Neural crest cell (in vitro differentiated cells): Measurements from ENCODE around the gene TMF1. TPM values are rescaled to one million over a fixed set of nuclear protein-coding genes. Genes with fewer than 3 reads are reported as not detected.

Experiments used
- DNase-seq: peaks from one replicate; pipeline ENCODE4 v3.0.0; 2021; ENCODE audit warnings: low read depth, mixed read lengths, low spot score
- H3K27ac Mint-ChIP-seq: one replicate; pipeline ENCODE4 v1.8.0; 2021; ENCODE audit warnings: mild to moderate bottlenecking, mixed read lengths; ENCODE audit not compliant: unreplicated experiment
- H3K27me3 Mint-ChIP-seq: 2 replicates; pipeline ENCODE4 v1.8.0; 2021; ENCODE audit warnings: low read depth, mild to moderate bottlenecking, mixed read lengths
- H3K36me3 Mint-ChIP-seq: 2 replicates; pipeline ENCODE4 v1.8.0; 2021; ENCODE audit warnings: low read depth, mild to moderate bottlenecking, mixed read lengths
- H3K4me1 Mint-ChIP-seq: 2 replicates; pipeline ENCODE4 v1.8.0; 2021; ENCODE audit warnings: mixed read lengths
- H3K4me3 Mint-ChIP-seq: one replicate; pipeline ENCODE4 v1.8.0; 2021; ENCODE audit warnings: mild to moderate bottlenecking, mixed read lengths
- H3K9me3 Mint-ChIP-seq: 2 replicates; pipeline ENCODE4 v1.8.0; 2021; ENCODE audit warnings: mixed read lengths
- total RNA-seq: library from RNA; stranded (reverse); gene quantifications from 2 replicates; pipeline ENCODE4 v1.2.1, GENCODE V29; 2021
- TF ChIP-seq, protein P1 (sequence below): fragments of 200-600 bp; sonication (generic); conservative IDR thresholded peaks from 2 replicates; pipeline ENCODE4 v1.5.0; 2021; ENCODE audit warnings: antibody characterized with exemption, mild to moderate bottlenecking

Gene TMF1
- total RNA-seq, 1 donor from 2014 or later, result 18.5 TPM

DNA sequence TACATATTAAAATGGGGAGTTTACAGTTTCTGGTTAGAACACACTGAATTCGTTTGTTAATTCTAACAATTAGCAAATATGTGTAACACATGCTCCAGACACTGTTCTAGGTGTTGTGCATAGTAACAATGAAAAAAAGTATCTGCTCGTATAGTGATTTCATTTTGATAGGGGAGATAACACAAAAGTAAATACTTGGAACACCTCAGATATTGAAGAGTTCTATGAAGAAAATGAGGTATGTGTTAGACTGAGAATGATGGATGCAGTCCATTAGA is 6.8 kb upstream of the TMF1 start:
- Mint-ChIP-seq H3K9me3 (no peaks in the 10 kb centered on the region), H3K27me3 (no peaks in the 10 kb centered on the region), H3K4me1 (no peaks in the 10 kb centered on the region), H3K27ac (no peak overlapping the region), H3K36me3 (peaks cover 26% of the 10 kb centered on the region), H3K4me3 (no peak overlapping the region)
- TF ChIP-seq, protein P1, sequence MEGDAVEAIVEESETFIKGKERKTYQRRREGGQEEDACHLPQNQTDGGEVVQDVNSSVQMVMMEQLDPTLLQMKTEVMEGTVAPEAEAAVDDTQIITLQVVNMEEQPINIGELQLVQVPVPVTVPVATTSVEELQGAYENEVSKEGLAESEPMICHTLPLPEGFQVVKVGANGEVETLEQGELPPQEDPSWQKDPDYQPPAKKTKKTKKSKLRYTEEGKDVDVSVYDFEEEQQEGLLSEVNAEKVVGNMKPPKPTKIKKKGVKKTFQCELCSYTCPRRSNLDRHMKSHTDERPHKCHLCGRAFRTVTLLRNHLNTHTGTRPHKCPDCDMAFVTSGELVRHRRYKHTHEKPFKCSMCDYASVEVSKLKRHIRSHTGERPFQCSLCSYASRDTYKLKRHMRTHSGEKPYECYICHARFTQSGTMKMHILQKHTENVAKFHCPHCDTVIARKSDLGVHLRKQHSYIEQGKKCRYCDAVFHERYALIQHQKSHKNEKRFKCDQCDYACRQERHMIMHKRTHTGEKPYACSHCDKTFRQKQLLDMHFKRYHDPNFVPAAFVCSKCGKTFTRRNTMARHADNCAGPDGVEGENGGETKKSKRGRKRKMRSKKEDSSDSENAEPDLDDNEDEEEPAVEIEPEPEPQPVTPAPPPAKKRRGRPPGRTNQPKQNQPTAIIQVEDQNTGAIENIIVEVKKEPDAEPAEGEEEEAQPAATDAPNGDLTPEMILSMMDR, result no peak
- no peak for DNase-seq

DNA sequence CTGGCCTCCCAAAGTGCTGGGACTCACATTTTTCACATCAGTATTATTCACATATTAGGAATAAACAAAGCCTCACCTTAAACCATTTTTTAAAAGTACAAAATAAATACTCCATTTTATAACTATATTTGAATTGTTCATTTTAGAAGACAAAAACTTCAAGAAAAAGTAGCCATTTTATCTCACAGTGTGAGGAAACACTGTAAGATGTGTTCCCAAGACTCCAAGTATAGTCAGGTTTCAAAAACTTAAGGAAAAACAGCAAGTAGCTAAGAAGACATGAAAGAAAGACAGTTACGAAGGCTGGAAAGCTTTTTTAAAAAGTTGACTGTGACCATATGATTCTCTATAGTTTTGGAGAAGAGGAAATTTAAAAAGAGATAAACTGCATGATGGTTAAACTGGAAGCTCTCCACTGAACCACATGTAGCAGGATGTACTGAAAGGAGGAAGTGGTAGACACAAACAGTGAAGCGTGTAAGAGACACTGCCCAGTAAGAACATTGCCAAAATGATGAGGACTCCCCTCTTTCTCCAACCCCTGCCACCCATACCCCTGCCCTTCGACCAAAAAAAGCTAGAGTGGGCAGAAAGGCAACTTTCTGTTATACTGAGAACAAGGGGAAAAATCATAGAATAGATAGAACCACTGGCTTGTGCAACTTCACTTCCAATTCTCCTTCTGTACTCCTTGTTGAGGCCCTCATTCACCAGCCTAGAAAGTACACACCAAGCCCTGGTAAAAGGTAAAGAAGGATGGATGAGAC is 6.2 kb upstream of the TMF1 start:
- H3K4me1 Mint-ChIP-seq, result no peaks in the 10 kb centered on the region
- no peak overlapping the region for H3K27ac Mint-ChIP-seq
- H3K4me3 Mint-ChIP-seq, result no peak overlapping the region
- DNase-seq, result no peak
- TF ChIP-seq, protein P1, result no peak
- no peaks in the 10 kb centered on the region for H3K27me3 Mint-ChIP-seq
- no peaks in the 10 kb centered on the region for H3K9me3 Mint-ChIP-seq
- H3K36me3 Mint-ChIP-seq, result peaks cover 26% of the 10 kb centered on the region

DNA sequence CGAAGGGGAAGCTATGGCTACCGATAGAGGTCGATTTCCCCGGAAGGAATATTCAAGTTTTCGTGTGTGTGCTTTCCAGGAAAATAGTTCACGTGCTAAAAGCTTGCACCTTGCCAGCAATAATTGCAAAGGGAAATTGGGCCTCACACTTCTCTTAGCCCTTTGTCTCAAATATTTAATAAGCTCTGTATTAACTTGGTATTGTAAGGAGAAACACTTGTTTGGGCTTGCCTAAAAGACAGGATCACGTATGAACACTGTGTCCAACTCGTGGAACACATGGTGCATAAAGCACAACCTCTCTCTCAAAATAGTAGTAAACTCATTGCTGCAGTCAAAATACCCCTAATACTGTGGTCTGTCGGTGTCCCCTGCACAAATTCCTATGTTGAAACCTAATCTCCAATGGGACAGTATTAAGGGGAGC is 352 bp upstream of the TMF1 start:
- no peak for DNase-seq
- H3K27me3 Mint-ChIP-seq, result no peaks in the 10 kb centered on the region
- TF ChIP-seq, protein P1, result no peak
- H3K4me3 Mint-ChIP-seq, result peak overlapping the region; percentile 93
- H3K4me1 Mint-ChIP-seq, result peaks cover 34% of the 10 kb centered on the region
- H3K36me3 Mint-ChIP-seq, result peaks cover 3% of the 10 kb centered on the region
- H3K9me3 Mint-ChIP-seq, result no peaks in the 10 kb centered on the region
- H3K27ac Mint-ChIP-seq, result peak overlapping the region; percentile 98

DNA sequence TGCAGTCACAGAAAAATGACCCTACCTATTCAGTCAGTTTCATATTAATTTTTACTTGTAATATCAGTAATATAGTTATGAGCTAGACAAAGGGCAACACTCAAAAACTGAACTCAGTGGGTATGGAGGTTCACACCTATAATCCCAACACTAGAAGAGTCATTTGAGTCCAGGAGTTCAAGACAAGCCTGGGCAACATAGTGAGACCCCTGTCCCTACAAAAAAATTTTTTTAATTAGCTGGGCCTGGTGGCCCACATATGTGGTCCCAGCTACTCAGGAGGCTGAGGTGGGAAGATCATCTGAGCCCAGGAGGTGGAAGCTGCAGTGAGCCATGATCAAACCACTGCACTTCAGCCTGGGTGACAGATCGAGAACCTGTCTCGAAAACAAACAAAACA is 3.1 kb downstream of the TMF1 start:
- peaks cover 37% of the 10 kb centered on the region for H3K4me1 Mint-ChIP-seq
- no peaks in the 10 kb centered on the region for H3K9me3 Mint-ChIP-seq
- H3K4me3 Mint-ChIP-seq, result no peak overlapping the region
- no peaks in the 10 kb centered on the region for H3K27me3 Mint-ChIP-seq
- TF ChIP-seq, protein P1, result no peak
- no peak for DNase-seq
- H3K36me3 Mint-ChIP-seq, result peaks cover 8% of the 10 kb centered on the region
- no peak overlapping the region for H3K27ac Mint-ChIP-seq

DNA sequence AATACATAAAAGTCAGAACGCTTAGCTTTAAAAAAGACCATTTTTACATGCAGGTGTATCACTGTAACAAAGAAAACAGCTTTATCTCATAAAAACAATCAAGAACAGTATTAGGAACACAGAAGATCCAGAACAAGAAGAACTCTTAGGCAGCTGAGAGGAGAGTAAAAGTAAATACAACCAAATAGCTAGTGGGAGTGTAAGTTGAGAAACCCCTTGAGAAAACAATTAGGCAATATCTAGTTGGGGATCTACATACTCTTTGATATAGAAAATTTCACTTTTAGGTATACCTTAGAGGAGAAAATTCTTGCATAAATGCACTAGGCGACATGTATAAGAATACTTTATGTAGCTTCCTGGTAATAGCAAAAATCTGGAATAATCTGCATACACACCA is 7.5 kb downstream of the TMF1 start:
- H3K27ac Mint-ChIP-seq, result no peak overlapping the region
- H3K36me3 Mint-ChIP-seq, result peaks cover 11% of the 10 kb centered on the region
- DNase-seq, result no peak
- no peaks in the 10 kb centered on the region for H3K27me3 Mint-ChIP-seq
- no peak overlapping the region for H3K4me3 Mint-ChIP-seq
- no peaks in the 10 kb centered on the region for H3K9me3 Mint-ChIP-seq
- TF ChIP-seq, protein P1, result no peak
- peaks cover 11% of the 10 kb centered on the region for H3K4me1 Mint-ChIP-seq
